MG63 (cell line): Measurements from ENCODE around the gene LZTR1. TPM values are rescaled to one million over a fixed set of nuclear protein-coding genes. Genes with fewer than 3 reads are reported as not detected.
A peak's percentile ranks its signal among the peaks of the same experiment; 100 is the strongest.
"Not testable (repeated sequence)": the region's sequence is repeated elsewhere in the genome, so short reads cannot be mapped to it uniquely, and the experiment has no call there.

Source experiments
- DNase-seq: peaks from one replicate; pipeline ENCODE4 v3.0.0-alpha.2; 2020
- H3K27me3 ChIP-seq: fragments of 250-450 bp; sonication (Bioruptor Pico); 2 replicates; pipeline ENCODE4 v1.5.1; 2020; ENCODE audit warnings: mild to moderate bottlenecking, moderate library complexity
- H3K36me3 ChIP-seq: fragments of 250-450 bp; sonication (Bioruptor Pico); 2 replicates; pipeline ENCODE4 v1.5.1; 2020; ENCODE audit warnings: mild to moderate bottlenecking, moderate library complexity
- H3K4me3 ChIP-seq: fragments of 250-450 bp; sonication (Bioruptor Pico); 2 replicates; pipeline ENCODE4 v1.5.1; 2020; ENCODE audit warnings: mild to moderate bottlenecking, moderate library complexity
- H3K9me3 ChIP-seq: fragments of 250-450 bp; sonication (Bioruptor Pico); 2 replicates; pipeline ENCODE4 v1.5.1; 2020; ENCODE audit warnings: mild to moderate bottlenecking, moderate library complexity
- total RNA-seq: library from RNA; depleted of rRNA; stranded (reverse); fragments of >200 nt; shearing (Covaris generic); gene quantifications from 2 replicates; pipeline ENCODE4 v1.2.3, GENCODE V29; 2014; ENCODE audit warnings: low replicate concordance

LZTR1 gene
- total RNA-seq, 1 experiment from 2014 or later = 25.3 TPM

DNA sequence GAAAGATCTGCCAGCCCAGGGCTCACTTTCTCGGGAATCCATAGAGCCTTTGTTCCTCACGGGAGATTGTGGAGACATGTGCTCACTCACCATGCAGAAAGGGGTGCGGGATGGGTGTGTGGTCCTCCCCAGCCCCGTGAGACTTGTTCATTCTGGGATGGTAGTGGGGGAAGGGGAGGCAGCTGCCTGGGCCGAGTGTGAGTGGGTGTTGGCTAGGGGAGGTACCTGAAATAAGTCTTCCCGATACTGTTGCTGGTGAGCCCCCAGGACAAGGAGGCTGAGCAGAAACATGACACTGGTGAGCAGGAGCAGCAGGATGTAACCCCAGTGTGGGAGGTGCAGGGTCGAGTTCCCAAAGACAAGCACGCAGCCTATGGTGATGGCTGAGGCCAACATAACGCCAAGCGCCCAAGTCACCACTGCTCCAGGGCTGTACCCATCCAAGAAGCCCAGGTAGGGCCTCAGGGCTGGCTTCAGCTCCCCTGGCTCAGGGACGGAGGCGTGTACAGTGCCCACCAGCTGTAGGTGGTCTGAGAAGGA, 47.5 kb downstream of the LZTR1 start:
- Histone ChIP-seq H3K9me3 (no peaks in the 10 kb centered on the region), H3K4me3 (no peak overlapping the region), H3K36me3 (no peaks in the 10 kb centered on the region), H3K27me3 (no peaks in the 10 kb centered on the region)
- DNase-seq = no peak

DNA sequence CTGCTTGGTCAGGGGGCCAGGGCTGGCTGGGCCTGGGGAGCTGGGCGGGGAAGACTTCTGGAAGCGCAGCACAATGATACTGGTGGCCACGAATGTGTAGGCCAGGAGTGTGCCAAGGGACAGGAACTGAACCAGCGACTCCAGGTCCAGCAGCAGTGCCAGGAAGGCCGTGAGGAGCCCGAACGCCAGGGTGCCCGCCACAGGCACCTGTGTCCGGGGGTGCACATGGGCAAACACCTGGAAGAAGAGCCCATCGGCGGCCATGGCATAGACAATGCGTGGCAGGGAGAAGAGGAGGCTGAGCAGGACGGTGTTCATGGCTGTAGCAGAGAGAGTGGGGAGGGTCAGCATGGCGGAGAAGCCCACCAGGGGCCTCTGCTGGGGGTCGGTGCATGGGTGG, 47.9 kb downstream of the LZTR1 start:
- Histone ChIP-seq H3K27me3 (no peaks in the 10 kb centered on the region), H3K36me3 (no peaks in the 10 kb centered on the region), H3K9me3 (no peaks in the 10 kb centered on the region), H3K4me3 (no peak overlapping the region)
- no peak for DNase-seq

DNA sequence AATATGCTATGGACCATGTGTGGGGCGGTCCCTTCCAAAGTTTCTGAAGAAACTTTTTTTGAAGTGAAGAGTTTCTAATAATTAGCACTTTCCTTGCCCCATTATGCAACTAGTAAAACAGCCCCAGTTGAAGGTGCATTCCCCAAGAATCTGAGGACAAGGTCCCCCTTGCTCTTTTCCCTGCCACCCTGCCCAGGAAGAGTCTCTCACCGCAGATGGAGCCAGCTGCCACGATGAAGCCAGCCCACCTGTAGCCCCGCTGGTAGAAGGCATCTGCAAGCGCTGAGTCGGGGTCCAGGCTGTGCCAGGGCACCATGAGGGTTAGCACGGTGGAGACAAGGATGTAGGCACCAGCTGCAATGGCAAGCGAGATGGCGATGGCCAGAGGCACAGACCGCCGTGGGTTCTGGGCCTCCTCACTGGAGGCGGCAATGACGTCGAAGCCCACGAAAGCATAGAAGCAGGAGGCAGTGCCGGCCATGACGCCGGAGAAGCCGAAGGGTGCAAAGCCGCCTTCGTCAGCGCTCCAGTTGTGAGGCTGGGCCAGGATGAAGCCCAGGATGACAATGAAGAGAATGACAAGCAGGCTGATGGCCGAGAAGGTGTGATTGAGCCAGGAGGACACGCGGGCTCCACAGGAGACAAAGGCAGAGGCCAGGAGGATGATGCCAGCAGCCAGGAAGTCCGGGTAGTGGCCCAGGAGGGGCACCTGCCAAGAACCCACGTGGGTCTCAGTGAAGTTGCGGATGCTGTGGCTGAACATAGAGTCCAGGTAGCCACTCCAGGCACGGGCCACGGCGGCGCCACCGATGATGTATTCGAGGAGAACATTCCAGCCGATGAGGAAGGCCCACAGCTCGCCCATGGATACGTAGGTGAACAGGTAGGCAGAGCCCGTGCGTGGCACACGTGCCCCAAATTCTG, 48.8 kb downstream of the LZTR1 start:
- Histone ChIP-seq H3K36me3 (no peaks in the 10 kb centered on the region), H3K27me3 (no peaks in the 10 kb centered on the region), H3K9me3 (no peaks in the 10 kb centered on the region), H3K4me3 (no peak overlapping the region)
- DNase-seq = no peak

DNA sequence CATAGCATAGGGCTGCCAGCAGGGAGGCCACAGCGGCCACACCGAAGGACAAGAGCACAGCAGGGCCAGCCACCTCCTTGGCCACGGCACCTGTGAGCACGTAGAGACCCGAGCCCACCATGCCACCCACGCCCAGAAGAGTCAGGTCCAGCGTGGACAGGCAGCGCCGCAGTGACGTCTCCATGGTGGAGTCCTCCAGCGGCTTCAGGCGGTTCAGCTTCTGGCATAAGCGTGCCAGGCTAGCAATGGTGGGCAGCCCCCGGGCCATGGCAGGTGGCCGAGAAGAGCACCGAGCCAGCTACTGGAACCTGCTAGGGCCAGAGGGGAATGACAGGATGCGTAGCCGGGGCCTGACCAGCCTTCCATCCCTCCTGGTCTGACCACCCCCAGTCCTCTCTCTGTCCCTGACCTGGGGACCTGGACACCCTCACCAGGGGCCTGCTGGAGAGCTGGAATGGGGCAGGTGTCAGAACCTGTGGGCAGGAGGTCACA, 49.5 kb downstream of the LZTR1 start:
- Histone ChIP-seq H3K27me3 (no peaks in the 10 kb centered on the region), H3K36me3 (no peaks in the 10 kb centered on the region), H3K9me3 (no peaks in the 10 kb centered on the region), H3K4me3 (no peak overlapping the region)
- DNase-seq = no peak

DNA sequence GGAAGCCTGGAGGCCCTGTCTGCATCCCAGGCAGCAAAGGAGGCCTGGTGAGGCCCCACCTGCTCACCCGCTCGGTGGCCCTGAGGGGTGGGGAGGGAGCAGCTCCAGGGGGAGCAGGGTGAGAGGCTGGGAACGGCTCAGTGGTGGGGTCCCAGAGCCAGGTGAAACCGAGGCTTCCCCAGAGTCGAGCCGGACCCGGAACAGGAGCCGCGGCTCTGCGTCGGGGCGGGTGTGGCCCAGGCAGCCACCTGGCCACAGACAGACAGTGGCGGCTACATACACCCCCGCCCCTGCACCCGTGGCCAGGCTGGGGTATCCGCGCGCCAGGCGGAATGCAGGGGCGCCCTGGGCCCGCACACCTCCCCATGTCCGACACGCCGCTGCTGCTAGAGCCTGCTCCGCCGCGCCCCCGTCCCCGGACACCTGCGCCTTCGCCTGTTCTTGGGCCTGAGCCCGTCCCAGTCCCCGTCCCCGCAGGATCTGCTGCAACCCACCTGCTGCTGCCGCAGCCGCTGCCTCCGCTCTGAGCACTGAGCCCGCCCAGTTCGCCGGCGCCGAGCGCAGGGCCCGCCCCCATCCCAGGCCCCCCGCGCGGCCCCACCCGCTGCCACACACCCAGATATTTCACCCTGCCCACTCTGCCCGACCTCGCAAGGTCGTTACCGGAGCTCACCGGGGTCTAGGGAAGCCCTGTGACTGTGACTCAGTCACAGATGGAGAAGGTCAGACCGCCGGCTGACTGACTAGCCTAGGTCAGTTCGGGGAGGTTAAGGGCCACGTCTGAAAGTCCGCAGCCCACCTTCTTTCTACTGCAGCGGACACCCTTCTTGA, 50.2 kb downstream of the LZTR1 start, which contains the start of gene SLC7A4:
SLC7A4 (minus strand) TSS at position 525 of the 831 bp plus-strand sequence. CDS start 749 bp downstream, outside the sequence.
- Histone ChIP-seq H3K36me3 (no peaks in the 10 kb centered on the region), H3K27me3 (no peaks in the 10 kb centered on the region), H3K4me3 (no peak within 1 kb of the TSS), H3K9me3 (no peaks in the 10 kb centered on the region)
- DNase-seq = no peak

DNA sequence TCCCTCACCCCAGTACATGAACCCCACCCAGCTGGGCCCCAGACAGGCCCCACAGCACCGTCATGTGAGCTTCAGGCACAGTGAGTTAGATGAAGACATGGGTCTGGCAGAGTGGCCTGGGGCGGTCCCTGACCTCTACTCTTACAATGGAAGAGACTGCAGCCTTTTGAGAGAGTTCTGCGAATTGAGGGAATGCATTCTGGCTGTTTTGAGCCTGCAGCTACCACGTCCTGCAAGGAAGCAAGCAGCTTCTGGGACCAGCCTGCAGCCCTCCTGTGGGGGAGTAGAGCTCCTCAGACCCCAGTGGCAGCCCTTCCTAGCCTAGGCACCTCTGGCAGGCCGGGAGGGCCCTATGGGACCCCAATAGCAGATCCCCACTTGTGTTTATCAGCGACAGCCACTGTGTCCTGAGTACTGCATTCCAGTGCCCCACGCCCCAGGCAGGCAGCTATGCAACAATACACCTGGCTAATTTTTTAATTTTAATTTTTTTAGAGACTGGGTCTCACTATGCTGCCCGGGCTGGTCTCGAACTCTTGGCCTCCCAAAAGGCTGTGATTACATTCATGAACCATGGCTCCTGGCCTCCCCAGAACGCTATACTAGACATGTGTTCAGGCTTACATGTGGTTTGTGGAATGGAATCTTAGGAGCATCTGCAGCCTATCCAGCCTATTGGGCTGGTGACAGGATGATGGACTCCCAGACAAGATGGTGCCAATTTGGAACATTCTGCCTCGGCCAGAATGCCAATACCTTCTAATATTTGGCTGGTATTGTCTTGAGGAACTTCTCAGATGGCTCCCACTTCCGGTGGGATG, 51.0 kb downstream of the LZTR1 start:
- Histone ChIP-seq H3K9me3 (no peaks in the 10 kb centered on the region), H3K27me3 (no peaks in the 10 kb centered on the region), H3K4me3 (no peak overlapping the region), H3K36me3 (no peaks in the 10 kb centered on the region)
- no peak for DNase-seq

DNA sequence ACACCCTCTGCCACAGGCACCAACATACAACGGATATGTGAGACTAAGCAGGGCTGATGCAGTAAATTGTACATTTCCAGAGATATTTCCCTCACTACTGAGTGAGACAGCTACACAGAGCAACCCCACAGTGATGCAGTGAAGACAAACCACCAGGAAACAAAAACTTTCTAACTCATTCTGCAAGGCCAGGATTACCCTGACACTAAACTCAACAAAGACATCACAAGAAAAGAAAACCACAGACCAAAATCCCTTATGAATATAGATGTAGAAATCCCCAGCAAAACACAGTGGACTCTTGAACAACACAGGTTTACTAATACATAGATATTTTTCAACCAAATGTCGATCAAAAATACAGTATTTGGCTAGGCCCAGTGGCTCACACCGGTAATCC, 51.8 kb downstream of the LZTR1 start:
- no peak overlapping the region for H3K4me3 ChIP-seq
- H3K36me3 ChIP-seq = no peaks in the 10 kb centered on the region
- no peaks in the 10 kb centered on the region for H3K9me3 ChIP-seq
- H3K27me3 ChIP-seq = no peaks in the 10 kb centered on the region
- DNase-seq = no peak

DNA sequence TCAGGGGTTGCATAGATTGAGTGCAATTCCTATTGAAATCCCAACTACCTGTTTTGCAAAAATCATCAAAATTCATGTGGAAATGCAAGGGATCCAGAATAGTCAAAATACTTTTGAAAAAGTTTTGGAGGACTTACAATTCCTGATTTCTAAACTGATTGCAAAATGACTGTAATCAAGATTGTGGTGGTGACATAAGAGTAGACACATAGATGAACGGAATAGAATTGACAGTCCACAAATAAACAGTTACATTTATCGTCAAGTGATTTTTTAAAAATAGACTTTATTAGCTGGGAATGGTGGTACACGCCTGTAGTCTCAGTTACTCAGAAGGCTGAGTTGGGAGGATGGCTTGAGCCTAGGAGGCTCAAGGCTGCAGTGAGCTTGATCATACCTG, 52.9 kb downstream of the LZTR1 start:
- Histone ChIP-seq H3K9me3 (no peaks in the 10 kb centered on the region), H3K4me3 (no peak overlapping the region), H3K36me3 (no peaks in the 10 kb centered on the region), H3K27me3 (no peaks in the 10 kb centered on the region)
- no peak for DNase-seq

DNA sequence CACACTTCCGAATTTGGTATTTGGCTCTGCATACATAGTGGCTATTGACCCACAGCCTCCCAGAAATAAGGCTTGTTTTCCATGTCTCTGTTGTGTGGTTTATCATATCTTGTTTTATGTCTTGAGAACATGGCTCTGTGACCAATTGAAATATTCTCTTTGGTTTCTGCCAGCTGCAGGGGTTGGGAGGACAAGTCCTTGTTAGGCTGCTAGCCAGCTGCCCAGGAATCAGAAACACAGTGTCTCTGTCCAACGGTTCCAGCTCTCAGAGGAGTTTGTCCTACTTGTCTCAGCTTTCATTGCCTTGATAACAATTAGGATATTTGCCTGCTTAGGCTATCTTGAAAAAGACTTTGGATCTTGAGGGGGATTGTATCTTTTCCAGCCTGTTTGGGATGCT, 56.3 kb downstream of the LZTR1 start:
- Histone ChIP-seq H3K4me3 (no peak overlapping the region), H3K9me3 (no peaks in the 10 kb centered on the region), H3K27me3 (no peaks in the 10 kb centered on the region), H3K36me3 (no peaks in the 10 kb centered on the region)
- DNase-seq = no peak

DNA sequence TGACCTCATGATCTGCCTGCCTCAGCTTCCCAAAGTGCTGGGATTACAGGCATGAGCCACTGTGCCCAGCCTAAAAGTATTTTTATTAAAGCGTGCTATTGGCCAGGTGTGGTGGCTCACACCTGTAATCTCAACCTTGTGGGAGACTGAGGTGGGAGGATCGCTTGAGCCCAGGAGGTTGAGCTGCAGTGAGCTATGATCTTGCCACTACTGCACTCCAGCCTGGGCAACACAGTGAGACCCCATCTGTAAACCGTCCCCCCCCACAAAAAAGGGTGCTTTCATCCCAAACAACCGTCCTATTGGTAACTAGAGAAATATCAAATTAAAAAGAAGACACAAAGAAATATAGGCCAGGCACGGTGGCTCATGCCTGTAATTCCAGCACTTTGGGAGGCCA, 57.1 kb downstream of the LZTR1 start:
- not testable (repeated sequence) for H3K27me3 ChIP-seq, H3K36me3 ChIP-seq, DNase-seq, H3K4me3 ChIP-seq, H3K9me3 ChIP-seq

DNA sequence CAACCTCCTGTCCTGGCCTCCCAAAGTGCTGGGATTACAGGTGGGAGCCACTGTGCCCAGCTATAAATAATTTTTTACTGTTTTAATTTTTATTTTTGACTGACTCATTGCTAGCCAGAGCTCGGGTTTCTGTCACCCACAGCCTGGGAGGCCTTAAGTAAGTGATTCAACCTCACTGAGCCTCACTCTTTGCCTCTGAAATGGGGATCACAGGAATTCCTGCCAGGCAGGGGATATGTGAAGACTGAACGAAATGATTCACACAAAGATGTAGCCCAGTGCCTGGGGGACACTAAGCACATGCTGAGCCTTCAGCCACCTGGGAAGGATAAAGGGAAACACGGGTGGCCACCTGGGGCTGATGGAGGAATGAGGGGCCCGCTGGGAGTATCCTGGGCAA, 59.8 kb downstream of the LZTR1 start:
- Histone ChIP-seq H3K36me3 (no peaks in the 10 kb centered on the region), H3K27me3 (no peaks in the 10 kb centered on the region), H3K9me3 (no peaks in the 10 kb centered on the region), H3K4me3 (no peak overlapping the region)
- peak; percentile 37 for DNase-seq

DNA sequence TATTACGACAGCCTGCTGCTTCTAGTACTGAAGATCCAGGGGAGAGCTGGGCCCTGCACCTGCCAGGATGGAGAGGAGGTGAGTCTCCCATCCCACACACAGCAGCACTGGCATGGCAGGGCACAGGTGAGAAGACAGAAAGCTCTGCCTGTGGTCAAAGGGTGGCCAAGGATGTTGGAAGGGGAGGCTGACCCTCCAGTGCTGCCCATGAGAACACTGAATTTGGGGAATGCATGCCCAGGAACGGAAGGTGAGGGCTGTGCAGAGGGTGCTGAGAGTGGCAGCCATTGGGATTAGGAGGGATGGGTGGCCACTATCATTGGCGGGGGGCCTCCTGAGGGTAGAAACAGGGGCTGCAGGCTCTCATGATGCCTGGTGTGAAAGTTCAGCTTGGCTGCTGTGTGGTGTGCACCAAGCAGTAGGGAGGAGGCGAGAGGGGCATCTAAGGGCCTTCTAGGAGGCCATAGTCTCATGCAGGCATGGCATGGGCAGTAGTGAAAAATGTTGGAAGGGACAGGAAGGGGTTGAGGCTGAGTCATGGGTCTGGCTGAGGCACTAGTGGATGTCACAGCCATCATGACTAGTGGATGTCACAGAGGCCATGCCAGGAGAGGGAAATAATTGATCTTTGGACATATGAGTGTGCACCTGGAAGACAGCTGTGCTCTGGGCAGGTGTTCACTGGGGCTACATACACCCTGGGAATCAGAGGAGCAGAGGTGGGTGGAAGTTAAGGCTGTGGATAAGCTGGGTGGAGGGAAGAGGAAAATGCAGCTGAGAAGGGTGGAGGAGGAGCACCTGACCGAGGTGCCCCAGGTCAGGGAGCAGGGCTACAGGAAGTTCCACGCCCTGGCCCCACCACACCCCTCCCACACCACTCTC, 61.1 kb downstream of the LZTR1 start:
- H3K4me3 ChIP-seq = no peak overlapping the region
- no peaks in the 10 kb centered on the region for H3K9me3 ChIP-seq
- no peaks in the 10 kb centered on the region for H3K27me3 ChIP-seq
- H3K36me3 ChIP-seq = no peaks in the 10 kb centered on the region
- peak; percentile 27 for DNase-seq

DNA sequence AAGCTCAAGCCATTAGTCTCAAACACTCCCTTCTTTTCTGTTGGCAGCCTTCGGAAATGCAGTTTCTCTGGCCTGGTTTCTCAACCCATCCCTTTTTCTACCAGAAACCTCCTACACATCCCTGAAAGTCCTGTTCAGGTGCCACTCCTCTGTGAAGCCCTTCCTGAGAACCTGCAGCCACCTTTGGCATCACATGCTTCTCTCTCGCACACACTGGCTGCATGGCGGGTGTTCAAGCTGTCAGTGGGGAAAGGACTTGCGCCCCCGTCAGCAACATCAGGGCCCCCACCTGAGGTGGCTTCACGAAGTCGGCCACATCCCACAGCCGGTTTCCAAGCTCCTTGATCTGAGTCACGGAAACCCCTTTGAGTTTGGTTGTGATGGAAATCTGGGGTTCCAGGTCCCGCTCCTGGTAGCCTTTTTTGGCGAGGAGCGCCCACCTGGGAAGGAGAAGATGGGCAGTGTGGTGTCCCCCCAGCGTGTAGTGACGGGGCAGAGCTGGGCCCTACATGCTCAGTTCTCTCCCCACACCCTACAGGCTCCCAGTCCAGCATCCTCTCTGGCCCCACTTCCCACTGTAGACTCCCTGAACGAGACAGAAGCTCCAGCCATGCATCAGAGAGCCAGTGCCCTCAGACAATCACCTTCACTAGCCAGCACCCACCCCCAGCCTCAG, 61.9 kb downstream of the LZTR1 start:
- Histone ChIP-seq H3K9me3 (no peaks in the 10 kb centered on the region), H3K36me3 (no peaks in the 10 kb centered on the region), H3K4me3 (no peak overlapping the region), H3K27me3 (no peaks in the 10 kb centered on the region)
- no peak for DNase-seq

DNA sequence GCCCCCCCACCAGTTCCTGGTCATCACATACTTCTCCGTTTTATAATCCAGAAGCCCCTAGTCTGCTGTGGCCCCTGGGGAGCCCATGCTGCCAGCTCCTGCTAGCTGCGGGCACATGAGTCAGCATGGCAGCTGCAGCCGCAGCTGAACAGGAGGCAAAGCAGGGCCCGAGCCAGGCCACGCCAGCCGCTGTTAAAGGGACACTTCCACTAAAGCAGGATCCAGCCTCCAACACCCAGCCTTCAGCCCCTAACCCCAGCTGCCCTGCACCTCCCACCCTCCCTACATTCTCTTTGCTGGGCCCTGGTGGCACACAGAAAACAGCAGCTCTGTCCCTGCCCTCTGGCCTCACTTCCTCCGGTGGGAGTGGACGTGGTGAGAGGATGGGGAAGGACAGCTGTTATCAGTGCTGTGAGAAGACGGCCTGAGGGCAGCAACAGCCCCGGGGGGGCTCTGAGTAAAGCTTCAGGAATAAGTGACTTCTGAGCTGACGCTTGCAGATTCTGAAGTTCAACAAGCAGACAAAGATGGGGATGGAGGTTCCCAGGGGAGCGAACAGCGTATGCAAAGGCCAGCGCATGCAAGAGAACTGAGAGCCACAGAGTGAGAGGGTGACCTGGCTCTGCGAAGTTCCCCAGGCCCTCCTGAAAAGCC, 63.0 kb downstream of the LZTR1 start:
- Histone ChIP-seq H3K4me3 (peak overlapping the region; percentile 28), H3K36me3 (no peaks in the 10 kb centered on the region), H3K27me3 (no peaks in the 10 kb centered on the region), H3K9me3 (no peaks in the 10 kb centered on the region)
- DNase-seq = peak; percentile 85
